Aorta (tissue), 5 donors: Measurements from ENCODE around the gene LYL1. TPM values are rescaled to one million over a fixed set of nuclear protein-coding genes. Genes with fewer than 3 reads are reported as not detected.
A peak's percentile ranks its signal among the peaks of the same experiment; 100 is the strongest.

Source experiments
- ATAC-seq: fragments of 200-7000 bp; cut with Tn5 transposase; one replicate; pipeline ENCODE4 v1.9.1; 2022; ENCODE audit warnings: moderate library complexity; ENCODE audit not compliant: low FRiP score
- DNase-seq, 2 donors: peaks; one replicate each; pipeline ENCODE4 v3.0.0-alpha.2; 2020
- H3K27ac ChIP-seq, 2 donors: one replicate each; pipeline ENCODE4 v1.5.1; 2013; ENCODE audit warnings: low read length in 2 of 2, mild to moderate bottlenecking in 2 of 2, moderate library complexity in 2 of 2, control low read depth in 1 of 2, inconsistent platforms in 1 of 2, low read depth in 1 of 2
- H3K27me3 ChIP-seq, 2 donors: one replicate each; pipeline ENCODE4 v1.6.1; 2013; ENCODE audit warnings: control low read depth in 1 of 2, low read length in 1 of 2, mild to moderate bottlenecking in 1 of 2, moderate library complexity in 1 of 2; ENCODE audit not compliant: insufficient read depth in 2 of 2, control insufficient read depth in 1 of 2
- H3K36me3 ChIP-seq, 2 donors: one replicate each; pipeline ENCODE4 v1.6.1; 2013; ENCODE audit warnings: control low read depth in 1 of 2, low read length in 1 of 2, mild to moderate bottlenecking in 1 of 2; ENCODE audit not compliant: insufficient read depth in 2 of 2, control insufficient read depth in 1 of 2
- H3K4me1 ChIP-seq, 2 donors: one replicate each; pipeline ENCODE4 v1.6.1; 2013; ENCODE audit warnings: low read length in 2 of 2, control low read depth in 1 of 2, mild to moderate bottlenecking in 1 of 2, moderate library complexity in 1 of 2; ENCODE audit not compliant: insufficient read depth in 2 of 2, control insufficient read depth in 1 of 2
- H3K4me3 ChIP-seq, 2 donors: one replicate each; pipeline ENCODE4 v1.5.1; 2013; ENCODE audit warnings: low read length in 2 of 2, control low read depth in 1 of 2, mild to moderate bottlenecking in 1 of 2
- H3K9me3 ChIP-seq: one replicate; pipeline ENCODE4 v1.6.1; 2013; ENCODE audit warnings: mild to moderate bottlenecking, low read length; ENCODE audit not compliant: control insufficient read depth
- WGBS, 2 donors: extraction: QIAGEN DNeasy Blood & Tissue Kit; methylation state at CpG; one replicate each; pipeline ENCODE4 v1.1.7; 2013; 5-methylcytosine and 5-hydroxymethylcytosine counted together
- intact Hi-C, 2 donors: fragments of 100-400 bp; cut with DNase I; formaldehyde crosslinking; loops; one replicate each; pipeline versions ENCODE4 v1.14.2 to v1.15.0; 2022
- polyA plus RNA-seq, 2 donors: library from polyadenylated mRNA; stranded (reverse); fragments of 200-250 nt; gene quantifications; one replicate each; pipeline ENCODE4 v1.2.3, GENCODE V29; 2013
- total RNA-seq, 2 donors: library from RNA; stranded (reverse); fragmentation: NEBNext Ultra II Directional; extraction: Animal tissue kit (Norgen Biotek cat#: 25700); gene quantifications; one replicate each; pipeline ENCODE4 v1.2.1, GENCODE V29; 2021
- donor health status: healthy with polysubstance abuse.
- donor health status: Bipolar disorder and iron deficiency.
- donor health status: DM: no; HTN: no; CAD: no.
- donor health status: DM: no; HTN: no; CAD: no.
- donor health status: DM: yes; HTN: yes; CAD: no.

LYL1 gene
- total and polyA plus RNA-seq, 4 donors: 7.3 to 28.6 (median 9.0) TPM

GRCh38 chr19:13070425-13071140, 32.1 kb downstream of the LYL1 start:
- no peaks in the 10 kb centered on the region for H3K9me3 ChIP-seq
- intact Hi-C loops: no loop called here
- peak overlapping the region; percentile 31 to 71 for H3K27ac ChIP-seq
- WGBS, 2 donors: 32 to 47% methylated on average over 32 of the region's 32 CpGs
- H3K4me1 ChIP-seq: no peaks in the 10 kb centered on the region
- DNase-seq (no peak), ATAC-seq (peak; percentile 33)
- no peaks in the 10 kb centered on the region for H3K27me3 ChIP-seq
- no peaks in the 10 kb centered on the region for H3K36me3 ChIP-seq
- no peak overlapping the region for H3K4me3 ChIP-seq

DNA sequence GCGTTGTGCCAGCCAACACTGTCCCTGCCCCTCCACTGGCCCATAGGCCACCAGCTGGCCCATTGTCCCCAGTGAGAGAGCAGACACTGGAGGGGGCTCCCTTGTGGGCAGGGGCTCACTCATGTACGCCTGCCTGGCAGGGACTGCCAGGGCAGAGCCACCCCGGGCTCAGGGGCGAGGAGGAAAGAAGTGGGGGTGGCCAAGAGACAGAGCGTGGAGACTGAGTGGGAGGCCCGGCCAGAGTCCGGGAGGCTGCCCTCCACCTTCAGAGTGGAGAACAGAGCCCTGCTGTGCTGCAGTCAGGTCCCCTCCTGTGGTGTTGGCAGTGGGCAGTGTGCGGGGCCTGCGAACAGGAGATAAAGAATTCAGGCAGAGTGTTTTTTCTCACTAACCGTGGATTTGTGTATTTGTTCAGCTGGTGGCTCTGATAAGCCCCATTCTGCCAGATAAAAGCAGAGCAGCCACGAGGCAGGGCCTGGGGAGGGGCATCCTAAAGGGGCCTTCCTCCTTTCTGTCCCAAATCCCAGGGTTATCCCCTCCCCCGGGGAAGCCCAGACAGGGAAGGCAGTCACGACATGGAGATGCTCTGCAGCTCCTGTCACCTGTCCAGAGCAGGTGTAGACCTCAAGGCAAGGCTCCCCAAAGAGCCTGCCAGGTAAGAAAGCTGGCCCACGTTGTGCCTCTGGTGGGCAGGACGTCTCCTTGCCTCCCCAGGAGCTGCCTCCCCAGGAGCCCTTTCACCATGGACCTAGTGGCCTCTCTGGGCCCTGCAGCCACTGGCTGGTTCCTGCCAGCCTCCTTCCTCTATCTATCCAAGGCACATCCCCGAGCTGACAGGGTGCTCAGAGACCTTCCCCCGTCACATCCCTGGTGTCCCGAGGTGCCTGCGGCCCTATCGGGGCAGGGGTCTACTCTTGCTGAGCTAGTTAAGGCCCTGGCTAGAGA, 33.0 kb downstream of the LYL1 start:
- intact Hi-C loops: no loop called here
- ATAC-seq: peak; percentile 1
- Histone ChIP-seq H3K27me3 (no peaks in the 10 kb centered on the region), H3K4me1 (peaks cover 0 to 3% of the 10 kb centered on the region in 2 donors), H3K4me3 (no peak overlapping the region), H3K27ac (peak overlapping the region; percentile 31 to 71), H3K36me3 (no peaks in the 10 kb centered on the region), H3K9me3 (no peaks in the 10 kb centered on the region)
- 19 to 21% methylated on average over 20 of the region's 20 CpGs for WGBS, 2 donors
- no peak for DNase-seq

- H3K27ac ChIP-seq: peak overlapping the region in 1 of 2 donors; percentile 51
- H3K36me3 ChIP-seq: no peaks in the 10 kb centered on the region
- intact Hi-C loops: no loop called here
- ATAC-seq: no peak
- H3K4me1 ChIP-seq: peaks cover 2 to 6% of the 10 kb centered on the region in 2 donors
- DNase-seq: no peak
- H3K9me3 ChIP-seq: no peaks in the 10 kb centered on the region
- no peaks in the 10 kb centered on the region for H3K27me3 ChIP-seq
- H3K4me3 ChIP-seq: no peak overlapping the region
- 28 to 32% methylated on average over 6 of the region's 6 CpGs for WGBS, 2 donors
These were observed 34.4 kb downstream of the LYL1 start for GRCh38 chr19:13068085-13068846.

DNA sequence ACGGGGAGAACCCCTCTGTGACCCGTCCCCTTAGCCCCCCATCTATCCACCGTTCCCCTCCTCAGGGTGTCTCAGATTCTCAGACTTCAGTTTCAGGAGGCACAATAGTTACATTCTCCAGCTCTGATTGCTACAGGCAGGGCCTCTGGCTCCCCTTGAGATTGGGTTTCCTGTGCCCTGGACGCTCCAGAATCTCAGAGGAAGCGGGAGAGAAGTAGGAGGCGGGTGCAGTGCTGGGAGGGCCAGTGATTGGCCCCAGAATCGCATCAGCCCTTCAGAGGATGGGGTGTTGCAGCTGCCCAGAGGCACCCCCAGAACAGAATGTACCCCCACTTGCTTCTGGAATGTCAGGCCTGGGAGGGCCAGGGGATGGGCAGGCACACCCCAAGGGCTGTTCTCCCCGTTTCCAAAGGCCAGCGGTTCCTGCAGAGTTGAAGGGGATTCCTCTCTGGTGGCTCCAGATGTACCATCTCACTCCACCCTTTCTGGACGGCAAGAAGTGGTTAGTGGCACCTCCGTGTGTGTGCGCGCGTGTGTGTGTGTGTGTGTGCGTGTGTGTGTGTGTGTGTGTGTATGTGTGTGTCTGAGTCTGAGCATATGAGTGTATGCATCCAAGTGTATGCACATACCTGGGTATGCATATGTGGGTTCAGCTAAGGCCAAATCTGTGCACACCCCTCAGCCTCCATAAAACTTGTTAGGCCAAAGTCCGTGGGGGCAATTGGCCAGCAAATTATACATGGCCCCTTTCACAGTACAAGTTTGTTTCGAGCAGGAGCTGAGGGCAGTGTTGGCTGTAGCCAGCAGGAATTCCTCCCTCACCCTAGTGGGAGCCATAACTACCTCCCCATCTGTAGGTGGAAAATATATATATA, 35.5 kb downstream of the LYL1 start:
- Histone ChIP-seq H3K4me1 (peaks cover 2 to 6% of the 10 kb centered on the region in 2 donors), H3K4me3 (no peak overlapping the region), H3K27ac (peak overlapping the region; percentile 10 to 93), H3K9me3 (no peaks in the 10 kb centered on the region), H3K27me3 (no peaks in the 10 kb centered on the region), H3K36me3 (no peaks in the 10 kb centered on the region)
- DNase-seq: no peak
- ATAC-seq: no peak
- 29 to 34% methylated on average over 17 of the region's 17 CpGs for WGBS, 2 donors
- intact Hi-C loops: no loop called here

DNA sequence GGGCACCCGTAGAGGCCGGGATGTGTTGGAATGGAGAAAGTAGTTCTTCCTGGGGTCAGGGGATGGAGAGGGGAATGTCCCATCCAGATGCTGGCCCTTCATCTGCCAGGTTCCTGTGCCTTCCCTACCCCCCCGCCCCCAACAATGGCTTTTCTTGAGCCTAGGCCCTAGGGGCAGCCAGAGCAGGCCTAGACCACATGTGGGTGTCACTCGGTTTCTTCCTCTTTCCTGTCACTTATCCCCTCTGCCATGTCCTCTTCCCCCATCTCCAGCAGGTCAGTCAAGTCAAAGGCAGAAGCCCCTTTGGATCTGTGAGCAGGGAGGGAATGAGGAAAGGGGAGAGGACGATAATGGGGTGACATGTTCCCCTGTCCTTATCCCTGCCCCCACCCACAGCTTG, 36.4 kb downstream of the LYL1 start:
- DNase-seq: no peak
- ATAC-seq: no peak
- 37 to 45% methylated on average over 5 of the region's 5 CpGs for WGBS, 2 donors
- intact Hi-C loops: no loop called here
- H3K27me3 ChIP-seq: no peaks in the 10 kb centered on the region
- H3K36me3 ChIP-seq: no peaks in the 10 kb centered on the region
- H3K4me1 ChIP-seq: peaks cover 2 to 6% of the 10 kb centered on the region in 2 donors
- H3K9me3 ChIP-seq: no peaks in the 10 kb centered on the region
- peak overlapping the region; percentile 57 to 93 for H3K27ac ChIP-seq
- H3K4me3 ChIP-seq: no peak overlapping the region

- Histone ChIP-seq H3K27me3 (no peaks in the 10 kb centered on the region), H3K9me3 (no peaks in the 10 kb centered on the region), H3K4me1 (peaks cover 2 to 6% of the 10 kb centered on the region in 2 donors), H3K27ac (peak overlapping the region; percentile 57 to 93), H3K4me3 (no peak overlapping the region), H3K36me3 (no peaks in the 10 kb centered on the region)
- WGBS, 2 donors: 0 to 5% methylated on average over 6 of the region's 6 CpGs
- intact Hi-C loops: loop anchor here in 1 of 2 donors (5.0 kb wide), 2 partner anchors 37 to 67 kb away; partner anchors contain the start of gene NFIX
- peak; percentile 60 for ATAC-seq
- DNase-seq: no peak
These were observed 38.6 kb downstream of the LYL1 start for GRCh38 chr19:13064092-13064489.

DNA sequence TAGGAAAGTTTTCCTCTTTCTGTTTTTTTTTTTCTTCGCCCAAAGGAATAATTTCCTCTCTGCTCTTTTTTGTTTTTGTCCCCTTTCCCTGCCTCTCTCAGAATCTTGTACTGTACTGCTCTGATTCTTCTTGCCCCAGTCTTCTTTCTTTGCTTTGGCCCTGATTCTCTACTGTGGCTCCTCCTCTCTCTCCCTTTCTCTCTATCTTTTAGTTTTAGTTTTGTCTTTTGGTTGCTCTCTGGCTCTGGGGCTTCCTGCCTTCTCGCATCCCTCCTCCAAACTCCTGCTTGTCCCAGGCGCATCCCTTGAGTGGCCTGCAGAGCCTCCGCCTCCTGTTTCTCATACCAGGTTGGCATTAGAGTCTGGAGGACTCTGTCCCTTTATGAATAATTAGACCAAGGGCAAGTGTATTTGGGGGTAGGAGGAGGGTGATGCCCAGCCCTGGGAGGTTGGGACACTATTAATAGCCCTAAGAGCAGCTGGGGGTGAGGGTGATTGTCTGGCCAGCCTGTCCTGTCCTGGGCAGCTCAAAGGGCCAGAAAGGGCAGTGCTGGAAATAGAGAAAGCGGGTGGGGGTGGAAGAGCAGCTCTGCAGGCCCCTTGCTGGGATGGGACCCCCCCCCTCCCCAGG, 39.1 kb downstream of the LYL1 start:
- Histone ChIP-seq H3K27me3 (no peaks in the 10 kb centered on the region), H3K4me3 (no peak overlapping the region), H3K36me3 (no peaks in the 10 kb centered on the region), H3K4me1 (peaks cover 2 to 6% of the 10 kb centered on the region in 2 donors), H3K9me3 (no peaks in the 10 kb centered on the region), H3K27ac (peak overlapping the region; percentile 72 to 93)
- intact Hi-C loops: loop anchor here (1.0 to 5.0 kb wide), 4 partner anchors 36 to 66 kb away; partner anchors contain the start of gene NFIX (in 1 of the 2)
- 8 to 9% methylated on average over 5 of the region's 5 CpGs for WGBS, 2 donors
- peak; percentile 65 for ATAC-seq
- DNase-seq: peak in 1 of 2 donors; percentile 67
